GM10248 (cell line): ENCODE measurements around the gene RASA2.
"Not testable (repeated sequence)": the region's sequence is repeated elsewhere in the genome, so short reads cannot be mapped to it uniquely, and the experiment has no call there.

Experiments
- CTCF ChIA-PET: fragments of 300-600 bp; sonication (Branson Sonifier 250); formaldehyde crosslinking; extraction: SDS; loops from one replicate; lab custom pipeline; 2021; ENCODE audit warnings: antibody characterized with exemption; lab: Yijun Ruan, JAX
- POLR2A ChIA-PET: fragments of 350-650 bp; sonication (Branson Sonifier 250); formaldehyde crosslinking; extraction: SDS; loops from one replicate; lab custom pipeline; 2020; ENCODE audit warnings: antibody characterized with exemption; lab: Yijun Ruan, JAX
- DNase-seq: peaks from one replicate; pipeline ENCODE4 v3.0.0; 2012; ENCODE audit errors: extremely low spot score
- CTCF ChIP-seq: IDR thresholded peaks from 2 replicates; pipeline ENCODE4 v1.5.1; 2012; ENCODE audit warnings: mild to moderate bottlenecking, low read depth; ENCODE audit errors: extremely low read depth, missing control alignments, control extremely low read depth

Gene RASA2

GRCh38 chr3:141618103-141618910 is 131.5 kb downstream of the RASA2 start:
- DNase-seq = no peak
- no peak for TF ChIP-seq CTCF
- POLR2A ChIA-PET = no interaction called here
- CTCF ChIA-PET = no interaction called here

- ChIA-PET POLR2A (no interaction called here), CTCF (no interaction called here)
- no peak for TF ChIP-seq CTCF
- DNase-seq = no peak
These were observed 132.1 kb downstream of the RASA2 start for GRCh38 chr3:141618938-141619337.

GRCh38 chr3:141619450-141619849 is 132.6 kb downstream of the RASA2 start:
- ChIA-PET POLR2A (no interaction called here), CTCF (no interaction called here)
- DNase-seq = no peak
- TF ChIP-seq CTCF = no peak

GRCh38 chr3:141623691-141624090 is 136.9 kb downstream of the RASA2 start:
- CTCF ChIA-PET = interaction anchor here (1.3 kb wide), 1 partner anchor 13 kb away, joined by 3 read pairs; no protein-coding TSS in a partner anchor
- DNase-seq = no peak
- POLR2A ChIA-PET = no interaction called here
- TF ChIP-seq CTCF = no peak

- DNase-seq = no peak
- POLR2A ChIA-PET = interaction anchor here (0.5 kb wide), 1 partner anchor 11 kb away, joined by 5 read pairs; no protein-coding TSS in a partner anchor
- TF ChIP-seq CTCF = no peak
- CTCF ChIA-PET = interaction anchor here (1.3 kb wide), 1 partner anchor 20 kb away, joined by 3 read pairs; no protein-coding TSS in a partner anchor
These were observed 138.7 kb downstream of the RASA2 start for GRCh38 chr3:141625506-141625905.

GRCh38 chr3:141628334-141628733 is 141.5 kb downstream of the RASA2 start:
- DNase-seq = not testable (repeated sequence)
- CTCF ChIA-PET = interaction anchor here (2.4 kb wide), 1 partner anchor 16 kb away, joined by 5 read pairs; no protein-coding TSS in a partner anchor
- POLR2A ChIA-PET = interaction anchor here (0.6 kb wide), 1 partner anchor 249 kb away, joined by 9 read pairs; no protein-coding TSS in a partner anchor

- DNase-seq = not testable (repeated sequence)
- ChIA-PET CTCF (interaction anchor here (2.4 kb wide), 1 partner anchor 15 kb away, joined by 5 read pairs; no protein-coding TSS in a partner anchor), POLR2A (interaction anchor here (0.6 kb wide), 1 partner anchor 248 kb away, joined by 9 read pairs; no protein-coding TSS in a partner anchor)
These were observed 142.1 kb downstream of the RASA2 start for GRCh38 chr3:141628868-141629441.
